NAMALWA (cell line): ENCODE results near the gene SPNS3.

Experiments
- DNase-seq: peaks from one replicate; pipeline ENCODE4 v3.0.0-alpha.2; 2015; ENCODE audit warnings: low spot score

The SPNS3 gene

DNA sequence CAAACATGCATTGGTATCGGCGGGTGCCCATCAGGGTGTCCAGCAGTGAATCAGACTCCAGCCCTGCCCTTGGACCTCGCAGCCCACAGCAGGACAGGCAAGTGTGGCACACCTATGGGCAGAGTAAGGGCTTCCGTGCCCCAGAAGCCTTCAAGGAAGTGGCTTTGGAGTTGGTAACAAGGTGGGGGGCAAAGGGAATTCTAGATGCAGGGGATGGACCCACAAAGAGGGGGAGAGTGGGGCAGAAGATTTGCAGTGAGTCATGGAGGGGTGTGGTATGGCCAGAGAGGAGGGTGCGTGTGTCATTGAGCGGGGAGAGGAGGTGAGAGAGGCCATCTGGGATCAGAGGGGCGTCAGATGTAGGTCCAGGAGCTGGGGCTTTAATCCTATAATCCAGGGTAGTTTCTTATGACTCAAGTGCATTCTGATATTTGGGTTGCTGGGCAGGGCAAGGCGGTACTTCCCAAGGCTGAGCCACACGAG lies 56.4 kb downstream of the SPNS3 start:
- no peak for DNase-seq

DNA sequence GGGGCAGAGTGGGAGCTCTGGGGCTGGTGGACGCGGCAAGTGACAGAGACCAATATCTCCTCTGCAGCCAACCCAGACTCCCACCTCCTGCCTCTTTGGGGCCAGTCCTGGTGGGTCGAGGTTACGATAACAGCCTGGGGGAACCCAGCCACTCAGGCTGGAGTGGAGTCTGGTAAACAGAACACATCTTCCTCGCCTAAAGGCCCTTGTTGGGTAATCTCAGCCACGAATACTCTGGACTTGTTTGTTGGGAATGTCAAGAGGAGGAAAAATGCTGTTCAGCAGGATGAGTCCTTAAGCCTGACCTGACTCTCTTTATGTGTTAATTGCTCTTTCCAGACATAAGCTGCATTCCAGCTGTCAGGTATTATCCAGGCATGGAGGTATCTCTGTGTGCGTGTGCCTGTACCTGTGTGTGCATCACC lies 56.9 kb downstream of the SPNS3 start:
- DNase-seq: no peak

DNA sequence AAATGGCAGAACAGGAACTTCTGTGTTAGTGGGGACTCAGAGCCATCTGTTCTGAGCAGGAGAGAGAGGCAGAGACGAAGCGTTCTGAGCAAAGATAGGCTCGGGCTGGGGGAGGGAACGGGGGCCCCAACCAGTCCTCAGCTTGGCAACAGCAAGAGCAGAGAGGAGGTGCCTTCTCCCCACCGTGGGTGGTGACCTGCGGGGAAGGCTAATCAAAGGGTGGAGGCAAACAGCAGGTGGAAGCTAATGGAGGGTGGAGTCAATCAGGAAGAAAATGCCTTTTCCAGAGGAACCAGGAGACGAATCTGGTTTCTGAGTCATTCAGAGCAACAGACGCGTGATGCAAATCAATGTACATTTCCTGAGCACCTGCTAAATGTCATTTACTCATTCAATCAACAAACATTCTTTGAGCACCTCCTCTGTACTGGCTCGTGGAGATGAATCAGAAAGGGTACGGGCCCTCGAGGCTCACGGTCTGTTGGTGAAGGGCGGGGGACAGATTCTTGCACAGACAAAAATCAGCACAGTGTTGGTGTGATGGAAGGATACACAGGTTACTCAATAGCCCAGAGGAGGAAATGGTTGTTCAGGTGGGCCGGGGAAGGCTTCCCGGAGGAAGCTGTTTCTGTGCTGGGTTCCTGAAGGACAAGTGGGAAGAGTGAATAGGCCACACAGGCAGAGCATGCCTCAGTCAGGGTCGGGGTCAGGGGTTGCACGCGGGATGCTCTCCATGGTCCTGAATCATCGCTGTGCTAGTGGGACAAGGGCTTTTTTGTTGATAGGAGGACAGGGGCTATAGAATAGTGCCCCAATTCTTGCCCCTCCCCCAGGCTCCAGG lies 59.2 kb downstream of the SPNS3 start:
- peak; percentile 43 for DNase-seq

DNA sequence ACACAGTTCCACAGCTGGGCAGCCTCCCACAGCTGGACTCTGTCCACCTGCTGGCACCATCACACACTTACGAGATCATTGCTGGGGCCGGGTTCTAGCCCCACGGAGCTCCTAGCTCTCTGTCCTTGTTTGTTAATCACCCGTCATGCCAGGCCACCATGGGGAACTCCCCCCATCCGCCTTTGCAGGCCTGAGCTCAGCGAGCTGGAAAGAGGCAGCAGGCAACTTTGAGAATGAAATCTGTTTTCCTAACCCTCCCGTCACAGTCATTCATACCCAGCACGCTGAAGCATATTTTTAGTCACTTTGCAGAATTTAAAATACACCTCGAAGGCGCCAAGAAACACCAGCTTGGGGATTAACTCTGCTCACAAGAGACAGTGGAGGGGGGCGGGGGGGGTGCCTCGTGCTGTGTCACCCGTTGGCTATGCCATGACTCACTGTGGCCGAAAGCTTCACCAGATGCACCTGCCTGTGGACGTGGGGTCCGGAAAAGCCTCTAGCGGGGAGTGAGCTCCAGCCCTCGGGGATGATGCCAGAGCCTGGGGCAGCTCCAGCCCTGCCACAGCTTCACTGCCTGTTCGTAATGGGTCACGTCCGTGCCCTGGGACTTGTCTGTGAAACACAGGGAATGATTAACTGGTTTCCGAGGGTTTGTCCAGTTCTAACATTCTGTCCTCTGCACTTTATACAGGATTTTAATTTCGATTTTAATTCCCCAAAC lies 63.5 kb downstream of the SPNS3 start:
- peak; percentile 40 for DNase-seq

DNA sequence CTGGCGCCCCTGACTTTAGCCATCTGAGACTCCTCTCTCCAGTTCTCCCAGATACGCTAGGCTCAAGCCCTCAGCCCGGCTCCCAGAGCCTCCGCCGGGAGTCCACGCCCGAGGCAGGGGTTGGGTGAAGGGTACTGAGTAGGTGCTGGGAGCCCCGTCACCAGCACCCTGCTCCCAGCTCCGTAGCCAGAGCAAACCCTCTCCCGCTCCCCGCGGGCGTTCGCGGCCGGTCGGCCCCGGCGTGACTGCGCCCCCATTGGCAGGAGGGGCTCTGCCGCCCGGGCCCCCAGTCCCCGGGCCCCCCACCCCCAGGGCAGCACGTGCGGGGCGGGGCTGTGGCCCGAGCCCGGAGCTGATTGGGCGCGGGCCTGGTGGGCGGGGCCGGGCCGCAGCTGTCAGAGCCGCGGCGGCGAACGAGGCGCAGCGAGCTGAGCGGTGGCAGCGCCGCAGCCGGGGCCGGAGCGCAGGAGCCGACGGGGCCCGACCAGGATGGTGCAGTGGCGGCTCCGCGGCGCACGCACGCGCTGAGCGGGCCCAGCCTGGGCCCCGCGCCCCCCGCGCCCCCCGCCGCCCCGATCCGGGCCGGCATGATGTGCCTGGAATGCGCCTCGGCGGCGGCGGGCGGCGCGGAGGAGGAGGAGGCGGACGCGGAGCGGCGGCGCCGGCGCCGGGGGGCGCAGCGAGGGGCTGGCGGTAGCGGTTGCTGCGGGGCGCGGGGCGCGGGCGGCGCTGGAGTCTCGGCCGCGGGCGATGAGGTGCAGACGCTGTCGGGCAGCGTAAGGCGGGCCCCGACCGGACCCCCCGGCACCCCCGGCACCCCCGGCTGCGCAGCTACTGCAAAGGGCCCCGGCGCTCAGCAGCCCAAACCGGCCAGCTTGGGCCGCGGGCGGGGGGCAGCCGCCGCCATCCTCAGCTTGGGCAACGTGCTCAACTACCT lies 65.0 kb downstream of the SPNS3 start, which contains the start of gene SPNS2:
SPNS2 (plus strand) TSS at position 421 of the 937 bp plus-strand sequence; CDS start at position 588, 167 bp downstream.
- peak; percentile 67 for DNase-seq

DNA sequence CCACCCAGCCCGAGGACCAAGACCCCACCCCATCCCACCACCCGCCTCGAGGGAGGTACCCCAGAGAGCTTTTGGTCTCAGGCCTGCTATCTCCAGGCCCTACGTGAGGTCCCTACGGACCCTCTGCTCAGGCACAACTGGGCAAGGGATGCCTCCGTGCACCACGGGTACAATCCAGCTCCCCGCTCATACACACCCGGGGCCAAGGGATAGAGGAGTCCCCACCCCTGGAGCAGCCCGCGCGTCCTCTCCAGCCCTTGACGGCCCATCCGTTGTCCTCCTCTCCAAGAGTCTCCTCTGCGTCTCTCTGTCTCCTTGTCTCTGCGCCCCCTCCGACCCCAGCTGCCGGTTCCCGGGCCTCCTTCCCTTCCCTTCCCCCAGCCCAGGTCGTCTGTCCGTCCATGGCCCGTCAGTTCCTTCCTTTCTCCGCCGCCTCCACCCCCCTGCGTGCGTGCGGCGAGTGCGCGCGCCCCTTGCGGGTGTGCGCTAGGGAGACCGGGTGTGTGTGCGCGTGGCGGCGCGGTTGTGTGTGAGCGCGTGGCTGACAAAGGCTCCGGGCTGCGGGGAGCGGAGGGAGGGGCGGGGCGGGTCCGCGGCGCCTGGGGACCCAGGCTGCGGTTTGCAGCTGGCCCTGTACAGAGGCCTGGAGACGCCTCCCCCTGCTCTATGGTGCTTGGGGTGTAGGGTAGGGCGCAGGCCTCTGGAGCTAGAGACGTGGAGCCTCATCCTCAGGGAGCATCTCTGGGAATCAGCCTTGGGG lies 65.9 kb downstream of the SPNS3 start:
- peak; percentile 37 for DNase-seq

DNA sequence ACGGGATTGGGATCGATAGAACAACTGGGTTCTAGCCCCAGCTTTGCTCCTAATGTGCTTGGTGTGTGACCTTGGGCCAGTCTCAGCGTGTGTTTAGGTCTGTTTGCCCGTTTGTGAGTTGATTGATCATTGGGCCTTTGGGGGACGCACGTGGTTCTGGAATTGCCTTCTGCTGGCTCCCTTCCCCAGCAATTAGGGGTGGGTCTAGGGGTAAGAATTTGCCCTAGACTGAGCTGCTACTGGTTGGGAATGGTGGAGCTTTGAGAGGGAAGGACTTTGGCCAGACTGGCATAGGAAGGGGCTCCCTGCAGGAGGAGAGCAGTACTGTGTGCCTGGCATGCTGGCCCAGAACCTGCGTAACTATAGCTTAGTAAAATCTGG lies 66.4 kb downstream of the SPNS3 start:
- DNase-seq: no peak

DNA sequence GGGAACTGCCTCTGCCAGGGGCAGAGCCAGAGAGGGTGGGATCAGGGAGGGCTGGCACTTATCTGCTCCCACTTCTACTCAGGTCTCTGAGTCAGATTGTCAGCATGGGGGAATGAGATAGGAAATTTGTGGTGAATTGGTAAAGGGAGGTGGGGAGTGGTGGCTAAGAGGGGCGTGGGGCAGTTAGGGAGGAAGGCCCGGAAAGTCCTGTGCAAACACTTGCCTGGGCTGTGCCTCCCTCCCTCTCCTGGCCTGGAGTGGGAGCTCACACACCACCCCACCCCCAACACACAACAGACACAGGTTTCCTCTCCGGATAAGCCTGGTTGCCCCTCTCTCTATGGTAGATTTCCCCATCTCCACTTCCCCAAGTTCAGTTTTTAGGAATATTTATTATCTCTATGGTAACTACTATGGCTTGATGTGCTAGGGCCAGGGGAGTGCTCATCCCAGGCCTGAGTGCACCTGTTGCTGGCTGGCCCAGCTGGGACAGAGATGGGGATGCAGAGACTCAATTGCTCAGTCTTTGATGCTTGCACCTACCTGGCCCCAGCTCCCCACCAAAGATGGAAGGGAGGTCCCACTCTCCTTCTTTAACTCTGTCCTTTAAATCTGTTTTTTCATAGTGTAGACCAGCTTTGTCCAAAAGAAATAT lies 67.7 kb downstream of the SPNS3 start:
- no peak for DNase-seq

DNA sequence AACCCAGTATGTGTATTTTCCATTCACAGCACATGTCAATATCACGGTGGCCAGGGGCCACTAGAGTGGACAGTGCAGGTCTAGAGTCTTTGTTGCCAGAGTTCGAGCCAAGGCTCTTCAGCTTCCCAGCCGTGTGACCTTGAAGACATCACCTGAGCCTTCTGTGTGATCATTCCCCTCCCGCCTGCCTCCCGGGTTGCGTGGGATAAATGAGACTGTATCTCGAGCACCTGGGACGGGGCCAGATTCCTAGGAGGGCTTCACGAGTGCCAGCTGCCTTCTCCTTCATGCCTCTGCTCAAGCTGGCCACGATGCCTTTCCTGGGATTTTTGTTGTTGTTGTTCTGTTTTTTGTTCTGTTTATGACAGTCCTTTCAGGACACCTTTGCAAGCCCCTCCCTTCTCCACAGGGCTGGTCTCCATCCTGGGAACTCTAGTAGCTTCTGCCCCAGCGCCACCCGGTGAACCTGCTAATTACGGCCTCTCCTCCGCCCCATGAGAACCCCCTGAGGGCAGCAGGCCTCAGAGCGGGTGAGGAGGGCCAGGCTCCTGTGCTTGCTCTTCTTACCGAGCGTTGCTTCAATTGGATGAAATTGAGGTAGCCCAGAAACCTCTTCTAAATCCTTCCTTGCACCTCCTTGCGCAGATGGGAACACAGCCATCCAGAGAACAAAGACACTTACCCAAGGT lies 68.9 kb downstream of the SPNS3 start:
- no peak for DNase-seq

DNA sequence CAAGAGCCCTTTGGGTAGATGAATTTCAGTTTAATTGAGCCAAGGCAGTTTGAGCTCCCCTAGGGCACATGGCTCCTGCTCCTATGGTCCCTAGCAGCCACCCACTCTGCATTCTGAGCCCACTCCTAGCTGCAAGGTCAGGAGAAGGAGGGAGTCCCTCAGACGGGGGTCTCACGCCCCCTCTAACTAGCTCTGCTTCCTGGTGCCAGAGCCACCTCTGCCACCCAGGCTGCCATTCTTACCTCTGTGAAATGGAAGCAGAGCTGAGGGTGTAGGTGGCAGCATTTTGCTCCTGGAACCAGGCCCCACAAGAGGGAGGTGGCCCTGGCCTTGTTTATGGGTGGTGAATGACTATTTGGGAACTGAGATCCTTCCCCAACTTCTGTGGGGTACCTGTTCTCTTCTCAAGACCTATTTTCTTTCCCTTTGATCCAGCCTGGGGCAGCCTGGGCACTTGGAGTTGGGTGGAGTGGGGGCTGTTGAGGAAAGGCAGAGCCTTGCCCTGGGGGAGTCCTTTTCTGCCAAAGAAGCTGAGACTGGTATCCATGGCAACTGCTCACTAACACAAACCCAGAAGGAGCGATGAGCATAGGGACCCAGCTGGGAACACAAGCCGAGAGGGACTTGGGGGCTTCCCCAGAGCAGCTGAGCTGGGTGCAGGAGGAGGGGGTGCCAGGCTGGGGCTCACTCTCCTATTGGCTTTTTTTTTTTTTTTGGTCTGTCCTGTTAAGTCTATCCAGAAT lies 69.7 kb downstream of the SPNS3 start:
- no peak for DNase-seq

DNA sequence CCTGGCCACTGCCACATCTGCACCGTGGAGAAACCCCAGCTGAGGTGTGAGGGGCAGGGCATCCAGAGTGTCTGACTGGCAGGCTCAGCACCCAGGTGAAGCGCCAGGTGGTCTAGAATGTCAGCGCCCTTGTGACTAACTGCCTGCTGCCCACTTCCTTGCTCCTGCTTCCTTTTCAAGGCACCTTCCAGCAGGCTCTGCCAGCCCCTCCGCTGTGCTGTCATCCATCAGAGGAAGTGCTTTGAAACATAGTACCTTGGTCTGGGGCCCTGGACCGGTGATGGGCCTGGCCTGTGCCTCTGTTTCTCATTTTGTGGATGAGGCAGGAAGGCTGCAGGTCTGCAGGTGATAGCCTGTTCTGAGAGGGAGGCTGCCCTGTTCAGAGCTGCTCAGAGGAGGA lies 70.4 kb downstream of the SPNS3 start:
- no peak for DNase-seq

DNA sequence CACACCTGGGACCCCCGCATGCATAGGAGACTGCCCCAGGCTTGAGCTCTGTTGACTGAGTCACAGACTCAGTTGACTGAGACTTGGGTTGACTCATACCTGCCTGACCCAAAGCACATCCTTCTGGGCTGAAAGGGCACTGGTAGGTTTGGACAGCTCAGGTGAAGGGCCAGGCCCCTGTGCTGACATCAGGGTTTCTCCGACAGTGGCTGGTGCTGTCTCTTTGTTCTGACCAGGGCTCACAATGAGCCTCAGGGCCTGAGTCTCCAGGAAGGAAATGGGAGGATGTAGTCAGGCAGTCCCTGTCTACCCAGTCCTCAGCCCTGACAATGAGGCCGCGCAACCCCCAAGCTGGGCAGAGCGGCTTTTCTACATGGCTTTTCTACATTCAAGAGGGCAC lies 71.4 kb downstream of the SPNS3 start:
- DNase-seq: no peak

DNA sequence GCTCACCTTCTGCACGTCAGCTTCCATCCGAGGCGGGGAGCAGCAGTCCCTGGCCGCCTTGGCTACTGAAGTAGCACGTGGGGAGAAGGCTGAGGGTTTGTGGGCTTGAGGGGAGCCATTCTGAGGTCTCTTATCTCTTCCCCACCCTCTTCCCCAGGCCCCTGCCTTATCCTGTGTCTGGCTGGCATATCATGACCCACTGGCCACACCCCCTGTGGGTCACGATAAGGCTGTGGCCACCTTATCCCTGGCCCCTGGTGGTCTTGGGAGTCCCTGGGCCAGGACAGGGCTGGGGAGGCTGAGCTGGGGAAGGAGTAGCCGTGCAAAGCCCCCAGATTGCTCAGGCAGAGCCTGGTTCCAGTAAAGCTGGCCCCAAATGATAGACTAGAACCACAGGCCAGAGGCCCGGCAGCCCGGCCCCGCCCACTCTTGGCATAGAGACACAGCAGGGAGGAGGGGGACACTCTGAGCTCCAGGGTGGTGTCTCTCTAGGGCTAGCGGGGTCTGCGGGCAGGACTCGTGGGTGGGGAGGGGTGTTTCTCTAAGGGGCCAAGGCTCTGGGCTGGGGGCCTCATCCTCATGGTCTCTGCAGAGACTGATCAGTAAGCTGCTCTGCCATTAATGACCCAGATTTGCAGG lies 72.6 kb downstream of the SPNS3 start:
- no peak for DNase-seq

DNA sequence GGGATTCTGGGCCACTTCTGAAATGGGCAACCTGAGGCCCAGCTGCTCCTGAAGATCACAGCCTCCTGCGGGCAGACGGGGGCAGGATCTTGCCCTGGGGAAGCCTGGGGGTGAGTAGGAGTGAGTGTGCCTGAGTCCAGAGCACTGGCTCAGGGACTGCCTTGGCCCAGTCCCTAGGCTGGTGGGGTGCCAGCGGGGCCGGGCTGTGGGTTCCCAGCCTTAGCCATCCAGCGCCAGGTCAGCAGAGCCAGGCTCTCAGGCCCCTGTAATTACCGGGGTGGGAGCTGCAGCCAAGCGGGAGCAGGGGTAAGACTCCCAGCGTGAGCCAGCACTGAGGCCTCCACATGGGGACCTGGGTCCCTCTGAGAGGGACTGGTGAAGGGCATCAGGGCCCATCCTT lies 73.2 kb downstream of the SPNS3 start:
- DNase-seq: no peak

DNA sequence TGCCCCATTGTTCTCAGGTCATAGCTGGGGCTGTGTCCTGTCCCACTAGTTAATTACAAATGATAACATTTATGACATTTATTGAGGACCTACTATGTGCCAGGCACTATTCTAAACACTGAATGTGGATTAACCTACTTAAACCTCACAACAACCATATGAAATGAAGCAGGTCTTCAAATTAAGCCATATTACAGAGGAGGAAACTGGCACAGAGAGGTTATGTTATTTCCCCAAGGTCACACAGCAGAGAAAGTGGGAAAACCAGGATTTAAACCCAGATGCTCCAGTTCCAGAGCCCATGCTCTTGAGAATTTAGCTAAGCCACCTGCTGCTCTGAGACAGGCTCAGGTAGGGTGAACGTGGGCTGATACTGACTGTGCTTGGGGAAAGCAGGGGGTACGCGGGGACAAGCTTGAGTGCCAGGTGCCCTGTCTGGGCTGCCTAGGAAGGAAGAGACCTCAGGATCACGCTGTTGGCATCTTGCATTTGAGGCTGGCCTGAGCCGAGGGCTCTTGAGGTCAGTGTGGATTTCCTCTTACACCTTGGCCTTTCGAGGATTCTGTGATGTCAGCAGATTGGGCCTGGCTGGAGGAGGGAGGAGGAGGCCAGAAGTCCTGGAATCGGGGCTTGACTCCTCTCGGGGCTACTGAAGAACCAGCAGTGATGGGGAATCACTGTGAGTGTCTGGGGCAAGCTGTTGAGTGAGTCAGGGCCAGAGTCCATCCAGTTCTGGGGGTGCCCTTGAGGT lies 73.8 kb downstream of the SPNS3 start:
- no peak for DNase-seq

DNA sequence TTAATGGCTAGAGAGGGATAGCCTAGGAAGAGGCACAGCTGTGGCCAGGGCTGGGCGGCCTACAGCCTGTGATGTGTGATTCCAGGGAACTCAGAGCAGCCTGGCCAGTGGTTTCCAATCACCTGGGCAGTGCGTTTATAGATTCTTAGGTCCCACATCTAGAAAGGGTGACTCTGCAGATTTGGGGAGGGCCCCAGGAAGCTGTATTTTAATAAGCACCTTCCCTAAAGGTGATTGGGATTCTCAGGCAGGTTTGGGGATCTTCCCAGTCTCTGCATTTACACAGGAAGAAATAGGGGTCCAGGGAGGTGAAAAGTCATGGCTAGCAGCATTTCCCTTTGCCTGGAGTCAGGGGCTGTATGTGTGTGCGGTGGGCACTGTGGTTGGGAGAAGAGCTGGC lies 74.5 kb downstream of the SPNS3 start:
- DNase-seq: no peak

DNA sequence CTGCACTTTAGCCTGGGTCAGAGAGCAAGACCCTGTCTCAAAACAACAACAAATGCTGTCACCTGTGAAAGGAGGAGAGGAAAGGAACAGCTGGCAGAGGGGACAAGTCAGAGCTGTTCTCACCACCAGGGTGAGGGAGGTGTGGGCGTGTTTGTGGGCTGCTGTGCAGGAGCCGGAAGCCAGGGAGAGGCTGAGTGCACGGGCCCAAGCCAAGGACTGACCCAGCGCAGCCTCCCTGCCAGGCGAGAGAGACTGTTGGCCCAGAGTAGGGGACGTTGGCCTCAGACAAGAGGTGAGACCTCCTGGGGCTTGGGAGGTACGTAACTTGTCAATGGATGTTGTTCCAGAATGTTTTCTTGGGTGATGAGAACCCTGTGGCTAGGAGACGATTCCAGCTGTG lies 75.7 kb downstream of the SPNS3 start:
- no peak for DNase-seq

DNA sequence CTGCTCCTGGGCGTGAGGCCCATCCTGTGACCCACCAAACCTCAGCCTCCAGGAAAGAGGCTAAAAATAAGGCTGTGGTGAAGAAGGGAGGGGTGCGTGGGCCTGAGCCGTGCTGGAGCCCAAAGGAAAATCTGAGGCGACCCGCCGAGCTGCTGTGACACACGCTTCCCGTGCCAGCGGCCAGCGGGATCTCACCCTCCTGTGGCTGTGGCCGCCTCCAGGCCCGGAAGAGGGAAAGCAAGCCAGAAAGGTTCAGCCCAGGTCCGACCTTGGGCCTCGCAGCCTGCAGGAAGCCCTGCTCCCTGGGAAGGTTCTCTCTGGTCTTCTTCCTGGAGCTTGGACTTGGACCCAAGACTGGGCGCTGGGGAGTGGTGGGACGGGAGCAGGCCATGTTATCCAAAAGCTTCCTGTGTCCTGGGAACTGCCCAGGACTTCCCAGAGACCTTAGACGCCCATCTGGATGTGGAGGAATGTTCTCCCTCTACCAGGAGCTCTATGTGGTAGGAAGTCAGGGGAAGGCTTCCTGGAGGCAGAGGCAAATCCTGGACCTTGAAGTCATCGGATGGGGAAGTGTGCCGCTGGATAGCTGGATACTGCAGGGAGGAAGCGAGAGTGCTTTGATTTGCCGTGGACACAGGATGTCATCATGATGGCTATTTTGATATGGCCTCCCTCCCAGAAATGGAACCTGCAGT lies 76.3 kb downstream of the SPNS3 start:
- no peak for DNase-seq
